Suprapubic skin (tissue), 4 donors: ENCODE data around the gene TOR1A. TPM values are rescaled to one million over a fixed set of nuclear protein-coding genes. Genes with fewer than 3 reads are reported as not detected.

Experiments used
- DNase-seq, 2 donors: peaks; one replicate each; pipeline ENCODE4 v3.0.0-alpha.2; 2019; ENCODE audit warnings: low spot score in 2 of 2
- H3K27ac ChIP-seq: fragments of 200-600 bp; sonication (generic); one replicate; pipeline ENCODE4 v1.5.1; 2019
- H3K27me3 ChIP-seq: fragments of 200-600 bp; sonication (generic); one replicate; pipeline ENCODE4 v1.5.1; 2019
- H3K36me3 ChIP-seq: fragments of 200-600 bp; sonication (generic); one replicate; pipeline ENCODE4 v1.5.1; 2019
- H3K4me1 ChIP-seq: fragments of 200-600 bp; sonication (generic); one replicate; pipeline ENCODE4 v1.5.1; 2019
- H3K4me3 ChIP-seq: fragments of 200-600 bp; sonication (generic); one replicate; pipeline ENCODE4 v1.5.1; 2019; ENCODE audit warnings: mild to moderate bottlenecking
- H3K9me3 ChIP-seq: fragments of 200-600 bp; sonication (generic); one replicate; pipeline ENCODE4 v1.5.1; 2019
- EP300 ChIP-seq: sonication (generic); formaldehyde crosslinking; IDR thresholded peaks from one replicate; pipeline ENCODE4 v1.6.1; 2017; ENCODE audit warnings: antibody characterized with exemption
- POLR2A ChIP-seq, 2 donors: fragments of 450-650 bp; IDR thresholded peaks; one replicate each; pipeline ENCODE4 v1.6.1; 2017; ENCODE audit warnings: antibody characterized with exemption in 2 of 2, mild to moderate bottlenecking in 2 of 2, moderate library complexity in 2 of 2
- POLR2AphosphoS5 ChIP-seq, 3 donors: sonication (generic); formaldehyde crosslinking; IDR thresholded peaks; one replicate each; pipeline ENCODE4 v1.6.1; 2017; ENCODE audit warnings: antibody characterized with exemption in 3 of 3
- WGBS: methylation state at CpG from one replicate; pipeline ENCODE4 v1.1.5; 2018; 5-methylcytosine and 5-hydroxymethylcytosine counted together
- total RNA-seq, 4 donors: library from RNA; depleted of rRNA; stranded (reverse); fragments of >200 nt; gene quantifications; one replicate each; pipeline ENCODE4 v1.1.0, GENCODE V29; 2016
- TF ChIP-seq, protein P1 (sequence below), 2 donors: fragments of 200-600 bp in 1 of 2; fragments of 450-650 bp in 1 of 2; sonication (generic) in 1 of 2; IDR thresholded peaks; one replicate each; pipeline ENCODE4 v1.5.1; 2016 to 2019; ENCODE audit warnings: antibody characterized with exemption in 2 of 2, mild to moderate bottlenecking in 1 of 2, moderate library complexity in 1 of 2

TOR1A gene
- total RNA-seq, 4 donors from 2014 or later, result 31.7 to 44.7 (median 36.3) TPM

DNA sequence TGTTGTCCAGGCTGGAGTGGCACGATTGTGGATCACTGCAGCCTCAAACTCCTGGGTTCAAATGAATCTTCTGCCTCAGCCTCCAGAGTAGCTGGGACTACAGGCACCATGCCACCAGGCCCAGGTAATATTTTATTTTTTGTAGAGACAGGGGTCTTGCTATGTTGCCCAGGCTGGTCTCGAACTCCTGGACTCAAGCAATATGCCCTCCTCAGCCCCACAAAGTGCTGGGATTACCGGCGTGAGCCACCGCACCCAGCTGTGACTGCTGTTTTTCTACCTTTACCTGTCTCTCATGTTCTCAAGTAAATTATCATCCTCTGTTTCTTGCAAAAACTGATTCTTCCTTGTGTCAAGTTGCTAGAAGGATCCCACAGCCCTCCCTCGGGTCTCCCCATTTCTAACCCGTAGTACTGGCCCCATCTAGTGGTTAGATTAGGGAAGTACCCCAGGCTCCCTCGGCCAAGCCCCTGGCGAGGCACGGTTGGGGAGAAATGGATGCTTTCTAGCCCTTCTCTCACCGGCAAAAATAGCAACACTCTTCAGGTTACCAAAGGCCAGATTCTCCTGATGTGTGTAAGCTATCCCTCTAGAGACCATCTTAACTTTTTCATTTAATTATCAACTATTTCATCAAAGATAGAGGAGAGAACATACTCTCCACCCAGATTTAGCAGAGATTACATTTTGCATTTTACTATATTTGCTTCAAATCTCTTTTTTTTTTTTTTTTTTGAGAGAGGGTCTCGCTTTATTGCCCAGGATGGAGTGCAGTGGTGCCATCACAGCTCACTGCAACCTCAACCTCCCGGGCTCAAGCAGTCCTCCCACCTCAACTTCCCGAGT lies 40.2 kb downstream of the TOR1A start:
- no peak overlapping the region for H3K27ac ChIP-seq
- no peaks in the 10 kb centered on the region for H3K4me1 ChIP-seq
- WGBS, result 32% methylated on average over 14 of the region's 14 CpGs
- TF ChIP-seq POLR2AphosphoS5 (IDR thresholded peaks at IDR 0.05), result no peak
- TF ChIP-seq, protein P1, sequence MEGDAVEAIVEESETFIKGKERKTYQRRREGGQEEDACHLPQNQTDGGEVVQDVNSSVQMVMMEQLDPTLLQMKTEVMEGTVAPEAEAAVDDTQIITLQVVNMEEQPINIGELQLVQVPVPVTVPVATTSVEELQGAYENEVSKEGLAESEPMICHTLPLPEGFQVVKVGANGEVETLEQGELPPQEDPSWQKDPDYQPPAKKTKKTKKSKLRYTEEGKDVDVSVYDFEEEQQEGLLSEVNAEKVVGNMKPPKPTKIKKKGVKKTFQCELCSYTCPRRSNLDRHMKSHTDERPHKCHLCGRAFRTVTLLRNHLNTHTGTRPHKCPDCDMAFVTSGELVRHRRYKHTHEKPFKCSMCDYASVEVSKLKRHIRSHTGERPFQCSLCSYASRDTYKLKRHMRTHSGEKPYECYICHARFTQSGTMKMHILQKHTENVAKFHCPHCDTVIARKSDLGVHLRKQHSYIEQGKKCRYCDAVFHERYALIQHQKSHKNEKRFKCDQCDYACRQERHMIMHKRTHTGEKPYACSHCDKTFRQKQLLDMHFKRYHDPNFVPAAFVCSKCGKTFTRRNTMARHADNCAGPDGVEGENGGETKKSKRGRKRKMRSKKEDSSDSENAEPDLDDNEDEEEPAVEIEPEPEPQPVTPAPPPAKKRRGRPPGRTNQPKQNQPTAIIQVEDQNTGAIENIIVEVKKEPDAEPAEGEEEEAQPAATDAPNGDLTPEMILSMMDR (IDR thresholded peaks at IDR 0.05), result peak; percentile 86 to 94
- H3K27me3 ChIP-seq, result no peaks in the 10 kb centered on the region
- H3K36me3 ChIP-seq, result no peaks in the 10 kb centered on the region
- H3K4me3 ChIP-seq, result no peak overlapping the region
- no peaks in the 10 kb centered on the region for H3K9me3 ChIP-seq
- DNase-seq, result peak; percentile 85 to 90

DNA sequence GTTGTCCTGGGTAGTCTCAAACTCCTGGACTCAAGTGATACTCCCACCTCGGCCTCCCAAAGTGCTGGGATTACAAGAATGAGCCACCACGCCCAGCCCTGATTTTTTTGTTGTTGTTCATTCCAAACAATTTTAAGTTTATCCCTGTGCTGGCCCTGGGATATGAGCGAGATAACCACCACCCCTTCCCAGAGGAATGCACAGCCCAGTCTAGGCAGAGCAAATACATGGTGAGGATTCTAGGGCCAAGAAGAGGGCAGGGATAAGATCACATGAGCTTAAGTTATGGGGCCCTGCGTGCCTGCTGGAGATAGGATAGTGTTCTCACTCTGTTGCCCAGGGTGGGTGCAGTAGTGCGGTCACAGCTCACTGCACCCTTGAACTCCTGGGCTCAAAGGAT lies 42.0 kb downstream of the TOR1A start:
- Histone ChIP-seq H3K36me3 (no peaks in the 10 kb centered on the region), H3K9me3 (no peaks in the 10 kb centered on the region), H3K27me3 (no peaks in the 10 kb centered on the region), H3K4me3 (no peak overlapping the region), H3K27ac (no peak overlapping the region), H3K4me1 (peaks cover 13% of the 10 kb centered on the region)
- TF ChIP-seq, protein P1 (IDR thresholded peaks at IDR 0.05), result no peak
- TF ChIP-seq POLR2A (IDR thresholded peaks at IDR 0.05) (no peak), EP300 (no peak), POLR2AphosphoS5 (IDR thresholded peaks at IDR 0.05) (no peak)
- DNase-seq, result no peak
- 72% methylated on average over 5 of the region's 5 CpGs for WGBS

DNA sequence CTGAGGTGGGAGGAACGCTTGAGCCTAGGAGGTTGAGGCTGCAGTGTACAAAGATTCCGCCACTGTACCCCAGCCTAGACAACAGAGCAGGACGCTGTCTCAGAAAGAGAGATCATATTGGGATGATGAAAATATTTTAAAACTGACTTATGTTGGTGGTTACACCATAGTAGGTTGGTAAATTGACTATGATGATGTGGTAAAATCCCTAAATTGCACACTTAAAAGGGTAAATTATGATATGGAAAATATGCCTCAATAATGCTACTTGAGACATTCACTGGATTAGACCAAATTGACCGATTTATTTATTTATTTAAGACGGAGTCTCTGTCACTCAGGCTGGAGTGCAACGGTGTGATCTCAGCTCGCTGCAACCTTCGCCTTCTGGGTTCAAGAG lies 42.8 kb downstream of the TOR1A start:
- Histone ChIP-seq H3K27ac (no peak overlapping the region), H3K27me3 (no peaks in the 10 kb centered on the region), H3K36me3 (no peaks in the 10 kb centered on the region), H3K4me1 (peaks cover 19% of the 10 kb centered on the region), H3K9me3 (no peaks in the 10 kb centered on the region), H3K4me3 (no peak overlapping the region)
- WGBS, result 86% methylated on average over 8 of the region's 8 CpGs
- no peak for DNase-seq
- TF ChIP-seq EP300, result no peak
- no peak for TF ChIP-seq POLR2A (IDR thresholded peaks at IDR 0.05)
- no peak for TF ChIP-seq POLR2AphosphoS5 (IDR thresholded peaks at IDR 0.05)
- TF ChIP-seq, protein P1 (IDR thresholded peaks at IDR 0.05), result no peak

DNA sequence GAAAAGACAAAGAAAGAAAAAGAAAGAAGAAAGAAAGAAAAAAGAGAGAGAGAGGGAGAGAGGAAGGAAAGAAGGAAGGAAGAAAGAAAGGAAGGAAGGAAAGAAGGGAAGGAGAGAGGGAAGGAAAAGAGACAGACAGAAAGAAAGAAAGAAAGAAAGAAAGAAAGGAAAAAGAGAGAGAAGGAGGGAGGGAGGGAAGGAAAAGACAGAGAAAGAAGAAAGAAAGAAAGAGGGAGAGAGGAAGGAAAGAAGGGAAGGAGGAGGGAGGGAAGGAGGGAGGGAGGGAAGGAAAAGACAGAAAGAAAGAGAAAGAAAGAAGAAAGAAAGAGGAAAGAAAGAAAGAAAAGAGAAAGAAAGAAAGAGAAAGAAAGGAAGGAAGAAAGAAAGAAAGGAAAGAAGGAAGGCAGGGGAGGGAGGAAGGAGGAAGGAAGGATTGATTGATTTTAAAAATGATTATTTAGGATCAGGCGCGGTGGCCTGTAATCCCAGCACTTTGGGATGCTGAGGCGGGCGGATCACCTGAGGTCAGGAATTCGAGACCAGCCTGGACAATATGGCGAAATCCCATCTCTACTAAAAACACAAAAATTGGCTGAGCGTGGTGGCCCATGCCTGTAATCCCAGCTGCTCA lies 44.3 kb downstream of the TOR1A start:
- DNase-seq, result no peak
- Histone ChIP-seq H3K9me3 (no peaks in the 10 kb centered on the region), H3K27ac (no peak overlapping the region), H3K36me3 (no peaks in the 10 kb centered on the region), H3K4me1 (peaks cover 25% of the 10 kb centered on the region), H3K4me3 (no peak overlapping the region), H3K27me3 (no peaks in the 10 kb centered on the region)
- TF ChIP-seq POLR2AphosphoS5 (IDR thresholded peaks at IDR 0.05) (no peak), POLR2A (IDR thresholded peaks at IDR 0.05) (no peak), EP300 (no peak)
- TF ChIP-seq, protein P1 (IDR thresholded peaks at IDR 0.05), result no peak
- WGBS, result 93% methylated on average over 7 of the region's 7 CpGs

DNA sequence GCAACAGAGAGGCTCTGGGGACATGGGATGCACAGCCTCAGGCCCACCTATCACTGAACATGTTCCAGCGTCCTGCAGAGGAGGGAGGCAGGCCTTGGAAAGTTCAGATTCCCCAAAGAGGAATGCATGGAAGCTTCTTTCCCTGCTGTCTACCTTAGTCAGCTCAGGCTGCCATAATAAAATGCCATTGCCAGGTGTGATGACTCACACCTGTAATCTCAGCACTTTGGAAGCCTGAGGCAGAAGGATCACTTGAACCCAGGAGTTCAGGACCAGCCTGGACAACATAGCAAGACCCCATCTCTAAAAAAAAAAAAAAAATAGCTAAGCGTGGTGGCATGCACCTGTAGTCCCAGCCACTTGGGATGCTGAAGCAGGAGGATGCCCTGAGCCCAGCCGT lies 45.5 kb downstream of the TOR1A start:
- Histone ChIP-seq H3K27me3 (no peaks in the 10 kb centered on the region), H3K4me3 (no peak overlapping the region), H3K27ac (no peak overlapping the region), H3K36me3 (no peaks in the 10 kb centered on the region), H3K9me3 (no peaks in the 10 kb centered on the region), H3K4me1 (peaks cover 26% of the 10 kb centered on the region)
- TF ChIP-seq EP300, result no peak
- DNase-seq, result no peak
- 88% methylated on average over 3 of the region's 3 CpGs for WGBS
